Aorta (tissue), 5 donors: ENCODE results near the gene CASP4. TPM values are rescaled to one million over a fixed set of nuclear protein-coding genes. Genes with fewer than 3 reads are reported as not detected.
A peak's percentile ranks its signal among the peaks of the same experiment; 100 is the strongest.

Source experiments
- ATAC-seq: fragments of 200-7000 bp; cut with Tn5 transposase; one replicate; pipeline ENCODE4 v1.9.1; 2022; ENCODE audit warnings: moderate library complexity; ENCODE audit not compliant: low FRiP score
- DNase-seq, 2 donors: peaks; one replicate each; pipeline ENCODE4 v3.0.0-alpha.2; 2020
- H3K27ac ChIP-seq, 2 donors: one replicate each; pipeline ENCODE4 v1.5.1; 2013; ENCODE audit warnings: low read length in 2 of 2, mild to moderate bottlenecking in 2 of 2, moderate library complexity in 2 of 2, control low read depth in 1 of 2, inconsistent platforms in 1 of 2, low read depth in 1 of 2
- H3K27me3 ChIP-seq, 2 donors: one replicate each; pipeline ENCODE4 v1.6.1; 2013; ENCODE audit warnings: control low read depth in 1 of 2, low read length in 1 of 2, mild to moderate bottlenecking in 1 of 2, moderate library complexity in 1 of 2; ENCODE audit not compliant: insufficient read depth in 2 of 2, control insufficient read depth in 1 of 2
- H3K36me3 ChIP-seq, 2 donors: one replicate each; pipeline ENCODE4 v1.6.1; 2013; ENCODE audit warnings: control low read depth in 1 of 2, low read length in 1 of 2, mild to moderate bottlenecking in 1 of 2; ENCODE audit not compliant: insufficient read depth in 2 of 2, control insufficient read depth in 1 of 2
- H3K4me1 ChIP-seq, 2 donors: one replicate each; pipeline ENCODE4 v1.6.1; 2013; ENCODE audit warnings: low read length in 2 of 2, control low read depth in 1 of 2, mild to moderate bottlenecking in 1 of 2, moderate library complexity in 1 of 2; ENCODE audit not compliant: insufficient read depth in 2 of 2, control insufficient read depth in 1 of 2
- H3K4me3 ChIP-seq, 2 donors: one replicate each; pipeline ENCODE4 v1.5.1; 2013; ENCODE audit warnings: low read length in 2 of 2, control low read depth in 1 of 2, mild to moderate bottlenecking in 1 of 2
- H3K9me3 ChIP-seq: one replicate; pipeline ENCODE4 v1.6.1; 2013; ENCODE audit warnings: mild to moderate bottlenecking, low read length; ENCODE audit not compliant: control insufficient read depth
- WGBS, 2 donors: extraction: QIAGEN DNeasy Blood & Tissue Kit; methylation state at CpG; one replicate each; pipeline ENCODE4 v1.1.7; 2013; 5-methylcytosine and 5-hydroxymethylcytosine counted together
- intact Hi-C, 2 donors: fragments of 100-400 bp; cut with DNase I; formaldehyde crosslinking; loops; one replicate each; pipeline versions ENCODE4 v1.14.2 to v1.15.0; 2022
- polyA plus RNA-seq, 2 donors: library from polyadenylated mRNA; stranded (reverse); fragments of 200-250 nt; gene quantifications; one replicate each; pipeline ENCODE4 v1.2.3, GENCODE V29; 2013
- total RNA-seq, 2 donors: library from RNA; stranded (reverse); fragmentation: NEBNext Ultra II Directional; extraction: Animal tissue kit (Norgen Biotek cat#: 25700); gene quantifications; one replicate each; pipeline ENCODE4 v1.2.1, GENCODE V29; 2021
- donor health status: healthy with polysubstance abuse.
- donor health status: Bipolar disorder and iron deficiency.
- donor health status: DM: no; HTN: no; CAD: no.
- donor health status: DM: no; HTN: no; CAD: no.
- donor health status: DM: yes; HTN: yes; CAD: no.

Gene CASP4
- total and polyA plus RNA-seq, 4 donors = 33.6 to 103 (median 57.5) TPM

- no peak overlapping the region for H3K27ac ChIP-seq
- no peaks in the 10 kb centered on the region for H3K4me1 ChIP-seq
- intact Hi-C loops = no loop called here
- DNase-seq (no peak), ATAC-seq (no peak)
- peaks cover 0 to 2% of the 10 kb centered on the region in 2 donors for H3K36me3 ChIP-seq
- no peaks in the 10 kb centered on the region for H3K9me3 ChIP-seq
- H3K27me3 ChIP-seq = no peaks in the 10 kb centered on the region
- WGBS, 2 donors = 87 to 90% methylated on average over 3 of the region's 3 CpGs
- H3K4me3 ChIP-seq = no peak overlapping the region
Observed at GRCh38 chr11:104912102-104912501, 56.3 kb downstream of the CASP4 start.

GRCh38 chr11:104908186-104908531 is 60.2 kb downstream of the CASP4 start:
- no peaks in the 10 kb centered on the region for H3K9me3 ChIP-seq
- H3K27ac ChIP-seq = no peak overlapping the region
- H3K4me1 ChIP-seq = no peaks in the 10 kb centered on the region
- peaks cover 0 to 3% of the 10 kb centered on the region in 2 donors for H3K36me3 ChIP-seq
- H3K4me3 ChIP-seq = no peak overlapping the region
- DNase-seq (no peak), ATAC-seq (no peak)
- intact Hi-C loops = no loop called here
- WGBS, 2 donors = 88 to 90% methylated on average over 3 of the region's 3 CpGs
- H3K27me3 ChIP-seq = no peaks in the 10 kb centered on the region

DNA sequence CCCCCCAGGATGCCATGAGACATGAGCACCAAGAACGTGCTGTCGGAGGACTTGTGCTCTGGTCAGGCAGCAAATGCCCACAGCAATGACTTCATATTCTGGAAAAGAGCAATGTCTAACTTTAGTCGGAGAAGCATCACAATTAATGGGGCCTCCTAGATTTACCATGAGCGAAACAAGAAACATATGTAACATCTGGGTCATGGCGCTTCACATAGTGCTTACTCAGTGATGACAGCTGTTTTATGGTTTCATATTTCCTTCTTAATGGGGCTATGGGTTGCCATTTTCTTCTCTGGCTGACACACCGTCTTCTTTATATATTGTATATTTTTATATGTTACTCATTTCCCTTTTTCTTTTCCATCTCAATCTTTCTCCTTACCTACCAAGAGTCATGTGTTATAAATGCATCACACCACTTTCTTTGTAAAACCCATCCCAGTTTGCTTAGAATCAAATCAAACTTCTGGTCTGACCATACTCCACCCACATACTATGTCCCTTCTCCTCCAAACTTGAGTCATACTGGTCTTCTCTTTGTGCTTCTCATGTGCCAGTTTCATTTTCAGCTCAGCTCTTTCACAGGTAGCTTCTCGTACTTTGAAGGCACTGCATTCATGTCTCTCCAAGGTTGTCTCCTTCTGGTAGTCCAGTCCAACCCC is 60.7 kb downstream of the CASP4 start:
- Histone ChIP-seq H3K27me3 (no peaks in the 10 kb centered on the region), H3K4me3 (no peak overlapping the region), H3K36me3 (peaks cover 0 to 3% of the 10 kb centered on the region in 2 donors), H3K27ac (no peak overlapping the region), H3K9me3 (no peaks in the 10 kb centered on the region), H3K4me1 (no peaks in the 10 kb centered on the region)
- intact Hi-C loops = no loop called here
- no peak for ATAC-seq
- DNase-seq = no peak
- WGBS, 2 donors = 74 to 78% methylated on average over 7 of the region's 7 CpGs

GRCh38 chr11:104905271-104905670 is 63.1 kb downstream of the CASP4 start:
- Histone ChIP-seq H3K9me3 (no peaks in the 10 kb centered on the region), H3K27me3 (no peaks in the 10 kb centered on the region)
- intact Hi-C loops = no loop called here

GRCh38 chr11:104899226-104899625 is 69.1 kb downstream of the CASP4 start:
- H3K27ac ChIP-seq = no peak overlapping the region
- no peak overlapping the region for H3K4me3 ChIP-seq
- H3K4me1 ChIP-seq = peaks cover 3 to 4% of the 10 kb centered on the region in 2 donors
- intact Hi-C loops = loop anchor here in 1 of 2 donors (5.0 kb wide), 1 partner anchor 68 kb away; the partner anchor contains the start of gene CASP4
- no peaks in the 10 kb centered on the region for H3K27me3 ChIP-seq
- no peaks in the 10 kb centered on the region for H3K36me3 ChIP-seq
- H3K9me3 ChIP-seq = no peaks in the 10 kb centered on the region
- DNase-seq = no peak
- no peak for ATAC-seq

More at GRCh38 chr11:104905271-104905670, 63.1 kb downstream of the CASP4 start:
- Histone ChIP-seq H3K36me3 (peaks cover 0 to 3% of the 10 kb centered on the region in 2 donors), H3K4me3 (no peak overlapping the region), H3K4me1 (no peaks in the 10 kb centered on the region), H3K27ac (no peak overlapping the region)
- DNase-seq = no peak
- 95 to 96% methylated on average over 4 of the region's 4 CpGs for WGBS, 2 donors
- ATAC-seq = no peak

DNA sequence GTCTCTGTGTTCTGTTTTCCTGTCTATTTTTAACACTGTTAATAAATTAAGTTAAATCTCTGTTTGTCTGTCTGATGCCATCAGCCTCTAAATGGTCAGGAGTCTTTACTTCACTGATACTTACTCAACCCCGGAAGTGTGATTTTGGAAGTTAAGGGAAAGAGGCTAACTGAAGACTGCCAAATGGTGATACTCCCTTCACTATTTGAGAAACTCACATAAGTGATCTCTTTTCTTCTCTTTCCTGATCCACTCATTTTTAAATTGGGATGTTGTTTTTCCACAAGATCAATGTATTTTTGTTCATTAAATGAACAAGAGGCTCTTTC is 69.7 kb downstream of the CASP4 start:
- peaks cover 5 to 6% of the 10 kb centered on the region in 2 donors for H3K4me1 ChIP-seq
- 4 to 5% methylated on average over 1 of the region's 1 CpG for WGBS, 2 donors
- no peaks in the 10 kb centered on the region for H3K36me3 ChIP-seq
- H3K4me3 ChIP-seq = peak overlapping the region; percentile 98 to 99
- peak overlapping the region in 1 of 2 donors; percentile 57 for H3K27ac ChIP-seq
- ATAC-seq (peak; percentile 53), DNase-seq (no peak)
- no peaks in the 10 kb centered on the region for H3K9me3 ChIP-seq
- intact Hi-C loops = loop anchor here in 1 of 2 donors (5.0 kb wide), 1 partner anchor 69 kb away; the partner anchor contains the start of gene CASP4
- H3K27me3 ChIP-seq = no peaks in the 10 kb centered on the region

- no peaks in the 10 kb centered on the region for H3K27me3 ChIP-seq
Observed at GRCh38 chr11:104897891-104898684, 70.3 kb downstream of the CASP4 start, which contains the start of gene CASP12. Gene CASP12, minus strand, starts transcription at chr11:104898460.

DNA sequence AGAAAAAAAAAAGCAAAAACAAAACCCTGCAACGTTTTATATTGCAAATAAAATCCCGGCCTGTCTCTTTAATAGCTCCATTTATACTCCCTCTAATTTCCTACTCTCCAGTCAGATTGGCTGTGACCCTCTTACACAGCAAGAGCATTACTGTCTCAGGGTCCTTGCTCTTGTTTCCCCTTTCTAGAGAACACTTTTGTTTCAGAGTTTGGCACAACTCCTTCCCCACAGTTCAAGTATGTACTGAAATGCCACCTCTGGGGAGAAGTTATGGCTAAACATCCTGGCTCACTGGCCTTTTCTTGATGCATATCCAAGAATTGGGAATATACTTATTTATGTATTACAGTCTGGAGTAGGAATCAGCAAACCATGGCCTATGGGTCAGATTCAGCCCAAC is 72.7 kb downstream of the CASP4 start:
- DNase-seq (no peak), ATAC-seq (no peak)
- Histone ChIP-seq H3K27ac (peak overlapping the region; percentile 67), H3K4me3 (peak overlapping the region; percentile 49 to 76), H3K36me3 (peaks cover 0 to 4% of the 10 kb centered on the region in 2 donors), H3K9me3 (no peaks in the 10 kb centered on the region), H3K27me3 (no peaks in the 10 kb centered on the region), H3K4me1 (peaks cover 6% of the 10 kb centered on the region in 2 donors)
- WGBS, 2 donors = 7 to 9% methylated on average over 2 of the region's 2 CpGs
- intact Hi-C loops = loop anchor here in 1 of 2 donors (5.0 kb wide), 1 partner anchor 72 kb away; the partner anchor contains the start of gene CASP4

More at GRCh38 chr11:104897891-104898684, 70.3 kb downstream of the CASP4 start, which contains the start of gene CASP12:
- peak within 1 kb of the TSS; percentile 71 to 76 for H3K27ac ChIP-seq
- intact Hi-C loops = loop anchor here in 1 of 2 donors (5.0 kb wide), 1 partner anchor 69 kb away; the partner anchor contains the start of gene CASP4
- DNase-seq = no peak
- H3K9me3 ChIP-seq = no peaks in the 10 kb centered on the region
- H3K4me1 ChIP-seq = peaks cover 6% of the 10 kb centered on the region in 2 donors
- H3K36me3 ChIP-seq = no peaks in the 10 kb centered on the region
- 3 to 6% methylated on average over 9 of the region's 9 CpGs for WGBS, 2 donors
- peak within 1 kb of the TSS; percentile 98 to 99 for H3K4me3 ChIP-seq
- ATAC-seq = peak; percentile 79
